PC-3 (cell line): Measurements from ENCODE around the gene SFRP5. TPM values are rescaled to one million over a fixed set of nuclear protein-coding genes. Genes with fewer than 3 reads are reported as not detected.

Experiments used
- ATAC-seq: fragments of 200-7000 bp; cut with Tn5 transposase; 2 replicates; pipeline ENCODE4 v1.9.1; 2020; ENCODE audit warnings: mild to moderate bottlenecking, moderate library complexity
- BruUV-seq: library from RNA; stranded (reverse); fragments of 400-500 nt; replicated peaks from 2 replicates; lab custom pipeline; 2021; lab: Mats Ljungman, UMichigan
- CTCF ChIA-PET: fragments of 300-600 bp; sonication (Branson Sonifier 250); formaldehyde crosslinking; loops from one replicate; lab custom pipeline; 2022; ENCODE audit warnings: antibody characterized with exemption; lab: Charles Lee
- POLR2A ChIA-PET: fragments of 300-600 bp; sonication (Branson Sonifier 250); formaldehyde crosslinking; loops from one replicate; lab custom pipeline; 2022; ENCODE audit warnings: antibody characterized with exemption; ENCODE audit not compliant: unreplicated experiment; lab: Charles Lee
- DNase-seq: peaks from one replicate; pipeline ENCODE4 v3.0.0-alpha.2; 2015
- H2AFZ ChIP-seq: fragments of 300-600 bp; sonication (generic); 2 replicates; pipeline ENCODE4 v1.6.0; 2016; ENCODE audit warnings: antibody characterized with exemption, low read length
- H3F3A ChIP-seq: fragments of 300-600 bp; sonication (generic); one replicate; pipeline ENCODE4 v1.6.0; 2017; ENCODE audit warnings: antibody characterized with exemption, low read length, control low read depth, mild to moderate bottlenecking; ENCODE audit not compliant: unreplicated experiment
- H3K27ac ChIP-seq: fragments of 300-600 bp; sonication (generic); 2 replicates; pipeline ENCODE4 v1.5.1; 2016; ENCODE audit warnings: mild to moderate bottlenecking, low read length
- H3K27me3 ChIP-seq: fragments of 300-600 bp; sonication (generic); 2 replicates; pipeline ENCODE4 v1.6.1; 2016; ENCODE audit warnings: low read length, mixed read lengths
- H3K36me3 ChIP-seq: fragments of 300-600 bp; sonication (generic); 2 replicates; pipeline ENCODE4 v1.6.1; 2016; ENCODE audit warnings: low read depth, mixed run types, low read length, mixed read lengths
- H3K4me1 ChIP-seq: fragments of 300-600 bp; sonication (generic); 2 replicates; pipeline ENCODE4 v1.5.1; 2016; ENCODE audit warnings: low read length; ENCODE audit not compliant: insufficient read depth
- H3K4me2 ChIP-seq: fragments of 300-600 bp; sonication (generic); 2 replicates; pipeline ENCODE4 v1.6.0; 2016; ENCODE audit warnings: low read length
- H3K4me3 ChIP-seq: fragments of 300-600 bp; sonication (generic); 2 replicates; pipeline ENCODE4 v1.5.1; 2016; ENCODE audit warnings: mild to moderate bottlenecking, low read length, mixed read lengths
- H3K79me2 ChIP-seq: fragments of 300-600 bp; sonication (generic); 2 replicates; pipeline ENCODE4 v1.6.1; 2017; ENCODE audit warnings: low read length, mixed read lengths
- H3K9ac ChIP-seq: fragments of 300-600 bp; sonication (generic); 2 replicates; pipeline ENCODE4 v1.6.0; 2016; ENCODE audit warnings: mild to moderate bottlenecking, low read length
- H3K9me2 ChIP-seq: fragments of 300-600 bp; sonication (generic); replicated peaks from 2 replicates; pipeline ENCODE4 v1.6.1; 2016; ENCODE audit warnings: mixed run types, low read length, mixed read lengths
- H3K9me3 ChIP-seq: fragments of 300-600 bp; sonication (generic); 2 replicates; pipeline ENCODE4 v1.6.1; 2016; ENCODE audit warnings: low read length, mixed read lengths
- H4K20me1 ChIP-seq: fragments of 300-600 bp; sonication (generic); 2 replicates; pipeline ENCODE4 v1.6.1; 2016; ENCODE audit warnings: low read length, mixed read lengths
- EZH2 ChIP-seq: fragments of 300-600 bp; sonication (generic); IDR thresholded peaks from one replicate; pipeline ENCODE4 v1.6.1; 2017; ENCODE audit warnings: antibody characterized with exemption, mild to moderate bottlenecking, low read length; ENCODE audit not compliant: unreplicated experiment
- EZH2phosphoT487 ChIP-seq: fragments of 300-600 bp; sonication (generic); IDR thresholded peaks from 2 replicates; pipeline ENCODE4 v1.6.1; 2018; ENCODE audit warnings: mild to moderate bottlenecking, antibody characterized with exemption, low read length, borderline replicate concordance
- intact Hi-C: fragments of 100-400 bp; cut with micrococcal nuclease; formaldehyde crosslinking; loops from 2 replicates; pipeline ENCODE4 v1.9.0; 2023
- total RNA-seq: library from RNA; depleted of rRNA; stranded (reverse); fragments of >200 nt; gene quantifications from 2 replicates; pipeline ENCODE4 v1.2.3, GENCODE V29; 2014
- TF ChIP-seq, protein P1 (sequence below): fragments of 300-600 bp; sonication (generic); conservative IDR thresholded peaks from 2 replicates; pipeline ENCODE4 v1.5.1; 2017; ENCODE audit warnings: antibody characterized with exemption, low read depth, mild to moderate bottlenecking, low read length

The SFRP5 gene
- total RNA-seq, 1 experiment from 2014 or later: not detected

DNA sequence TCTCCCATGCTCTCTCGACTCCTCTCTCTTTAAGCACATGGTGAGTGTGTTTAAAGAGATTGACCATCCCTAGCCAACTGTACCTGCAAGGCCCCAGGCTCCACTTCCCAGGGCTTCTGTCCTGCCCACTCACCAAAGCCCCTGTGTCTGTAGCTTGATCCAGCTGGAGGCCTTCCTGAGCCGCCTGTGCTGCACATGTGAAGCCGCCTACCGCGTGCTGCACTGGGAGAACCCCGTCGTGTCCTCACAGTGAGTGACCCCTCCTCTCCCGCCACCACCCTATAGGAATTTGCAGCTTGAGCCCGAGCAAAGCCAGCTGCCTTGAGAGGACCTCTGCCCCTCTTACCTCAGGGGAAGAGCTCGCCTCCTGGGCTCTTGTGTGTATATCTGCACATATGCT lies 23.7 kb downstream of the SFRP5 start:
- Histone ChIP-seq H3K27me3 (no peaks in the 10 kb centered on the region), H3K79me2 (peaks cover 6% of the 10 kb centered on the region; the same call in 1 of the 2 replicates), H4K20me1 (no peaks in the 10 kb centered on the region), H3K4me3 (no peak overlapping the region), H3K27ac (no peak overlapping the region), H3K36me3 (peaks cover 36% of the 10 kb centered on the region), H3F3A (no peaks in the 10 kb centered on the region), H3K4me1 (no peaks in the 10 kb centered on the region), H3K9me3 (no peaks in the 10 kb centered on the region), H3K9ac (no peak overlapping the region), H3K9me2 (no peaks in the 10 kb centered on the region), H2AFZ (no peak overlapping the region), H3K4me2 (no peak overlapping the region)
- ChIA-PET POLR2A (no interaction called here), CTCF (no interaction called here)
- intact Hi-C loops: no loop called here
- no TSS peak for BruUV-seq
- DNase-seq (no peak), ATAC-seq (no peak)
- TF ChIP-seq EZH2phosphoT487: no peak
- no peak for TF ChIP-seq EZH2

- H3K79me2 ChIP-seq: peaks cover 6% of the 10 kb centered on the region; the same call in 1 of the 2 replicates
- H3K27ac ChIP-seq: no peak overlapping the region
- ChIA-PET POLR2A (no interaction called here), CTCF (no interaction called here)
- intact Hi-C loops: no loop called here
- TF ChIP-seq EZH2phosphoT487 (no peak), EZH2 (no peak)
- TF ChIP-seq, protein P1, sequence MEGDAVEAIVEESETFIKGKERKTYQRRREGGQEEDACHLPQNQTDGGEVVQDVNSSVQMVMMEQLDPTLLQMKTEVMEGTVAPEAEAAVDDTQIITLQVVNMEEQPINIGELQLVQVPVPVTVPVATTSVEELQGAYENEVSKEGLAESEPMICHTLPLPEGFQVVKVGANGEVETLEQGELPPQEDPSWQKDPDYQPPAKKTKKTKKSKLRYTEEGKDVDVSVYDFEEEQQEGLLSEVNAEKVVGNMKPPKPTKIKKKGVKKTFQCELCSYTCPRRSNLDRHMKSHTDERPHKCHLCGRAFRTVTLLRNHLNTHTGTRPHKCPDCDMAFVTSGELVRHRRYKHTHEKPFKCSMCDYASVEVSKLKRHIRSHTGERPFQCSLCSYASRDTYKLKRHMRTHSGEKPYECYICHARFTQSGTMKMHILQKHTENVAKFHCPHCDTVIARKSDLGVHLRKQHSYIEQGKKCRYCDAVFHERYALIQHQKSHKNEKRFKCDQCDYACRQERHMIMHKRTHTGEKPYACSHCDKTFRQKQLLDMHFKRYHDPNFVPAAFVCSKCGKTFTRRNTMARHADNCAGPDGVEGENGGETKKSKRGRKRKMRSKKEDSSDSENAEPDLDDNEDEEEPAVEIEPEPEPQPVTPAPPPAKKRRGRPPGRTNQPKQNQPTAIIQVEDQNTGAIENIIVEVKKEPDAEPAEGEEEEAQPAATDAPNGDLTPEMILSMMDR: no peak
- DNase-seq (no peak), ATAC-seq (no peak)
- no peak overlapping the region for H3K4me2 ChIP-seq
- no peaks in the 10 kb centered on the region for H3F3A ChIP-seq
- H4K20me1 ChIP-seq: no peaks in the 10 kb centered on the region
- H3K9me3 ChIP-seq: no peaks in the 10 kb centered on the region
- no peaks in the 10 kb centered on the region for H3K4me1 ChIP-seq
- H3K36me3 ChIP-seq: peaks cover 36% of the 10 kb centered on the region
- BruUV-seq: no TSS peak
- no peaks in the 10 kb centered on the region for H3K9me2 ChIP-seq
- no peak overlapping the region for H3K4me3 ChIP-seq
- no peaks in the 10 kb centered on the region for H3K27me3 ChIP-seq
- H3K9ac ChIP-seq: no peak overlapping the region
- H2AFZ ChIP-seq: no peak overlapping the region
Observed at GRCh38 chr10:97747573-97747972, 24.2 kb downstream of the SFRP5 start.

- TF ChIP-seq, protein P1: no peak
- TF ChIP-seq EZH2 (no peak), EZH2phosphoT487 (no peak)
Observed at GRCh38 chr10:97744405-97745035, 27.3 kb downstream of the SFRP5 start.

More at GRCh38 chr10:97744405-97745035, 27.3 kb downstream of the SFRP5 start:
- CTCF ChIA-PET: no interaction called here
- no peaks in the 10 kb centered on the region for H4K20me1 ChIP-seq
- peaks cover 21% of the 10 kb centered on the region for H3K79me2 ChIP-seq
- H3K27me3 ChIP-seq: no peaks in the 10 kb centered on the region
- peaks cover 28% of the 10 kb centered on the region for H3K36me3 ChIP-seq
- no peak overlapping the region for H3K9ac ChIP-seq
- H3K9me3 ChIP-seq: no peaks in the 10 kb centered on the region
- no peak for ATAC-seq
- no peak for DNase-seq
- BruUV-seq: no TSS peak
- no peak overlapping the region for H2AFZ ChIP-seq
- no peak overlapping the region for H3K27ac ChIP-seq
- intact Hi-C loops: no loop called here
- H3K4me1 ChIP-seq: no peaks in the 10 kb centered on the region
- H3K9me2 ChIP-seq: no peaks in the 10 kb centered on the region
- H3K4me2 ChIP-seq: no peak overlapping the region
- no peaks in the 10 kb centered on the region for H3F3A ChIP-seq
- H3K4me3 ChIP-seq: no peak overlapping the region
- POLR2A ChIA-PET: no interaction called here
